Measurements from ENCODE around the gene RFPL4AL1.

DNA sequence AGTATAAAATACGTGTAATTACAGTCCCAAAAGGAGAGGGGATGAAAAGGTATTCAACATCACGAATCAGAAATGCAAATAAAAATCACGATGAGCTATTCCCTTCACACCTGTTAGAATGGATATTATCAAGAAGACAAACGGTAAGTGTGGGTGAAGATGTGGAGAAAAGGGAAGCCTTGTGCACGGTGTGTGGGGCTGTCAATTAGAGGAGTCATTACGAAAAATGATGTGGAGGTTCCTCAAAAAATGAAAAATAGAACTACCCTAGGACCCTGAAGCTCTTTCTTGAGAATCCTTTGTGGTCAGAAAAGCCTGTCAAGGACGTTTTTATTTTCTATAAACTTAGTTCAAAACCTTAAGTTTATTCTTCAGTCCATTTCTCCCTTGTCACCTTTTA lies 43.5 kb downstream of the RFPL4AL1 start:
- TF ChIP-seq, protein P1, sequence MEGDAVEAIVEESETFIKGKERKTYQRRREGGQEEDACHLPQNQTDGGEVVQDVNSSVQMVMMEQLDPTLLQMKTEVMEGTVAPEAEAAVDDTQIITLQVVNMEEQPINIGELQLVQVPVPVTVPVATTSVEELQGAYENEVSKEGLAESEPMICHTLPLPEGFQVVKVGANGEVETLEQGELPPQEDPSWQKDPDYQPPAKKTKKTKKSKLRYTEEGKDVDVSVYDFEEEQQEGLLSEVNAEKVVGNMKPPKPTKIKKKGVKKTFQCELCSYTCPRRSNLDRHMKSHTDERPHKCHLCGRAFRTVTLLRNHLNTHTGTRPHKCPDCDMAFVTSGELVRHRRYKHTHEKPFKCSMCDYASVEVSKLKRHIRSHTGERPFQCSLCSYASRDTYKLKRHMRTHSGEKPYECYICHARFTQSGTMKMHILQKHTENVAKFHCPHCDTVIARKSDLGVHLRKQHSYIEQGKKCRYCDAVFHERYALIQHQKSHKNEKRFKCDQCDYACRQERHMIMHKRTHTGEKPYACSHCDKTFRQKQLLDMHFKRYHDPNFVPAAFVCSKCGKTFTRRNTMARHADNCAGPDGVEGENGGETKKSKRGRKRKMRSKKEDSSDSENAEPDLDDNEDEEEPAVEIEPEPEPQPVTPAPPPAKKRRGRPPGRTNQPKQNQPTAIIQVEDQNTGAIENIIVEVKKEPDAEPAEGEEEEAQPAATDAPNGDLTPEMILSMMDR (IDR thresholded peaks at IDR 0.05; ENCODE audit: low read depth, low read length, poor library complexity, severe bottlenecking), result no peak
- no peak for TF ChIP-seq EZH2phosphoT487 (IDR thresholded peaks at IDR 0.05; ENCODE audit: borderline replicate concordance, low read length)

Data from DOHH2 (cell line).